Measurements from ENCODE around the gene DBNL. TPM values are rescaled to one million over a fixed set of nuclear protein-coding genes. Genes with fewer than 3 reads are reported as not detected.

Gene DBNL
- total RNA-seq, 1 experiment from 2014 or later: 183 TPM

GRCh38 chr7:44098092-44099068 lies 53.9 kb downstream of the DBNL start:
- DNase-seq (ENCODE audit: low read depth): no peak

GRCh38 chr7:44099669-44100068 lies 55.2 kb downstream of the DBNL start:
- no peak for DNase-seq (ENCODE audit: low read depth)

- DNase-seq (ENCODE audit: low read depth): peak; percentile 62
Measured at GRCh38 chr7:44100458-44101302, 56.2 kb downstream of the DBNL start.

GRCh38 chr7:44101303-44101965 lies 56.9 kb downstream of the DBNL start:
- DNase-seq (ENCODE audit: low read depth): no peak

GRCh38 chr7:44101966-44102845 lies 57.7 kb downstream of the DBNL start:
- DNase-seq (ENCODE audit: low read depth): peak; percentile 60

GRCh38 chr7:44102846-44103565 lies 58.5 kb downstream of the DBNL start:
- DNase-seq (ENCODE audit: low read depth): no peak

- DNase-seq (ENCODE audit: low read depth): no peak
Measured at GRCh38 chr7:44103566-44103922, 59.0 kb downstream of the DBNL start.

- DNase-seq (ENCODE audit: low read depth): no peak
Measured at GRCh38 chr7:44103923-44104859, 59.7 kb downstream of the DBNL start, which contains the start of gene AEBP1. Gene AEBP1, plus strand, starts transcription at chr7:44104345. Its CDS starts 321 bp downstream, at chr7:44104666.

GRCh38 chr7:44104860-44105771 lies 60.6 kb downstream of the DBNL start:
- DNase-seq (ENCODE audit: low read depth): no peak

- DNase-seq (ENCODE audit: low read depth): no peak
Measured at GRCh38 chr7:44105832-44106231, 61.3 kb downstream of the DBNL start.

- DNase-seq (ENCODE audit: low read depth): no peak
Measured at GRCh38 chr7:44106311-44107065, 62.0 kb downstream of the DBNL start.

GRCh38 chr7:44107116-44107960 lies 62.8 kb downstream of the DBNL start:
- no peak for DNase-seq (ENCODE audit: low read depth)

- DNase-seq (ENCODE audit: low read depth): no peak
Measured at GRCh38 chr7:44107961-44108767, 63.7 kb downstream of the DBNL start.

GRCh38 chr7:44108768-44109750 lies 64.6 kb downstream of the DBNL start:
- no peak for DNase-seq (ENCODE audit: low read depth)
